Activated CD4-positive, alpha-beta T cell treated with anti-CD3 and anti-CD28 coated beads, Interleukin-2, amount 50 U/mL, for 48 hours (primary cell): ENCODE data around the gene TDRD5.
"Not testable (repeated sequence)": the region's sequence is repeated elsewhere in the genome, so short reads cannot be mapped to it uniquely, and the experiment has no call there.

Source experiments
- DNase-seq, 2 experiments: peaks; one replicate each; pipeline ENCODE4 v3.0.0-alpha.2; 2020

Gene TDRD5

GRCh38 chr1:179612361-179612760 lies 20.7 kb downstream of the TDRD5 start:
- DNase-seq, result no peak

- no peak for DNase-seq
Observed at GRCh38 chr1:179630719-179631118, 39.1 kb downstream of the TDRD5 start.

GRCh38 chr1:179632868-179633267 lies 41.2 kb downstream of the TDRD5 start:
- no peak for DNase-seq

GRCh38 chr1:179637211-179637860 lies 45.7 kb downstream of the TDRD5 start:
- DNase-seq, result no peak

- no peak for DNase-seq
Observed at GRCh38 chr1:179661018-179661417, 69.4 kb downstream of the TDRD5 start.

GRCh38 chr1:179663810-179664209 lies 72.2 kb downstream of the TDRD5 start:
- no peak for DNase-seq

- DNase-seq, result no peak
Observed at GRCh38 chr1:179677882-179678281, 86.2 kb downstream of the TDRD5 start.

- not testable (repeated sequence) for DNase-seq
Observed at GRCh38 chr1:179694530-179694929, 102.9 kb downstream of the TDRD5 start.

- no peak for DNase-seq
Observed at GRCh38 chr1:179702946-179703539, 111.4 kb downstream of the TDRD5 start.

GRCh38 chr1:179706339-179706941 lies 114.8 kb downstream of the TDRD5 start:
- DNase-seq, result peak; percentile 40 to 62

GRCh38 chr1:179707406-179707805 lies 115.8 kb downstream of the TDRD5 start:
- DNase-seq, result no peak

GRCh38 chr1:179708434-179709195 lies 117.0 kb downstream of the TDRD5 start:
- DNase-seq, result no peak

GRCh38 chr1:179709841-179710329 lies 118.3 kb downstream of the TDRD5 start:
- DNase-seq, result no peak

GRCh38 chr1:179714159-179714558 lies 122.5 kb downstream of the TDRD5 start:
- DNase-seq, result no peak

- DNase-seq, result no peak
Observed at GRCh38 chr1:179714623-179715022, 123.0 kb downstream of the TDRD5 start.

- no peak for DNase-seq
Observed at GRCh38 chr1:179719272-179719671, 127.6 kb downstream of the TDRD5 start.

- no peak for DNase-seq
Observed at GRCh38 chr1:179728271-179728670, 136.6 kb downstream of the TDRD5 start.

GRCh38 chr1:179729881-179730280 lies 138.2 kb downstream of the TDRD5 start:
- no peak for DNase-seq

- no peak for DNase-seq
Observed at GRCh38 chr1:179731643-179732042, 140.0 kb downstream of the TDRD5 start.
